Measurements from ENCODE around the gene SPOPL.
"Not testable (repeated sequence)": the region's sequence is repeated elsewhere in the genome, so short reads cannot be mapped to it uniquely, and the experiment has no call there.

Gene SPOPL

DNA sequence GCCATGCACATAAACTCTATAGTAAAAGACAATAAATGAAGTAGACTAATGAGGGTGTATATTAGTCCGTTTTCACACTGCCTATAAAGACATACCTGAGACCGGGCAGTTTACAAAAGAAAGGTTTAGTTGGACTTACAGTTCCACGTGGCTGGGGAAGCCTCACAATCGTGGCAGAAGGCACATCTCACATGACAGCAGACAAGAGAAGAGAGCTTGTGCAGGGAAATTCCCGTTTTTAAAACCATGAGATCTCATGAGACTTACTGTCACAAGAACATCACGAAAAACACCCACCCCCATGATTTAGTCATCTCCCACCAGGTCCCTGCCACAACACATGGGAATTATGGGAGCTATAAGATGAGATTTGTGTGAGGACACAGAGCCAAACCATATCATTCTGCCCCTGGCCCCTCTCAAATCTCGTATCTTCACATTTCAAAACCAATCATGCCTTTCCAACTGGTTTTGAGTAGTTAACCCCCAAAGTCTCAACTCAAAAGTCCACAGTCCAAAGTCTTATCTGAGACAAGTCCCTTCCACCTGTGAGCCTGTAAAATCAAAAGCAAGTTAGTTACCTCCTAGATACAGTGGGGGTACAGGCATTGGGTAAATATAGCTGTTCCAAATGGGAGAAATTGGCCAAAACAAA, 21.6 kb downstream of the SPOPL start:
- not testable (repeated sequence) for DNase-seq (ENCODE audit: low read depth in 2 of 2)

DNA sequence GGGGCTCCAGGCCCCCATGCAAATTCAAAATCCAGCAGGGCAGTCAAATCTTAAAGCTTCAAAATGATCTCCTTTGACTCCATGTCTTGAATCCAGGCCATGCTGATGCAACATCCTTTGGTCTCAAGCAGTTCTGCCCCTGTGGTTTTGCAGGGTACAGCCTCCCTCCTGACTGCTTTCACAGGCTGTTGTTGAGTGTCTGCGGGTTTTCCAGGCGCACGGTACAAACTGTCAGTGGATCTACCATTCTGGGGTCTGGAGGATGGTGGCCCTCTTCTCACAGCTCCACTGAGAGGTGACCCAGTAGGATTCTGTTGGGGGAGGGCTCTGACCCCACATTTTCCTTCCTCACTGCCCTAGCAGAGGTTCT, 22.1 kb downstream of the SPOPL start:
- not testable (repeated sequence) for DNase-seq (ENCODE audit: low read depth in 2 of 2)

DNA sequence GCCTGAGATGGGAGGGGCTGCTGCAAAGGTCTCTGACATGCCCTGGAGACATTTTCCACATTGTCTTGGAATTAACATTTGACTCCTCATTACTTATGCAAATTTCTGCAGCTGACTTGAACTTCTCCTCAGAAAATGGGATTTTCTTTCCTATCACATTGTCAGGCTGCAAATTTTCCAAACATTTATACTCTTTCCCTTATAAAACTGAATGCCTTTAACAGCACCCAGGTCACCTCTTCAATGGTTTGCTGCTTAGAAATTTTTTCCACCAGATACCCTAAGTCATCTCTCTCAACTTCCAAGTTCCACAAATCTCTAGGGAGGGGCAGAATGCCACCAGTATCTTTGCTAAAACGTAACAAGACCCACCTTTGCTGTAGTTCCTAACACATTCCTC, 22.8 kb downstream of the SPOPL start:
- not testable (repeated sequence) for DNase-seq (ENCODE audit: low read depth in 2 of 2)

DNA sequence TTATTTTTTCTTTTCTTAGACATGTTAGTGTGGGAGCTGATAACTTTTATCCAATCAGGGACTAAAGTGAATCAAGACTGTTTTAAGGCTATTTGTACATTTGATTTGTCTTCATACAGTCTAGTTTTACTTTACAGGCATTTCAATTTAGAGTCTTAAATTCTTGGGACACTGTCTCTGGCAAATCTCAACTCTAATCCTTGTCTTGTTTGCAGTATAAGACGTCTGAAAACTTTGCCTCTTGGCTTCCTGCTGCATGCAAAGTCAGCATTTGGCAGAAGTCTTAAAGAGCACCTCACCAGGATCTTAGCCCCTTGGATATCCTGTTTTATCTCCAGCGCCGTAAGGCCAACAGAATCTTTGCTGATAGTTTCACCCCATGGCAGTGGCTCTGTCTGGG, 30.3 kb downstream of the SPOPL start:
- DNase-seq (ENCODE audit: low read depth in 2 of 2): no peak

DNA sequence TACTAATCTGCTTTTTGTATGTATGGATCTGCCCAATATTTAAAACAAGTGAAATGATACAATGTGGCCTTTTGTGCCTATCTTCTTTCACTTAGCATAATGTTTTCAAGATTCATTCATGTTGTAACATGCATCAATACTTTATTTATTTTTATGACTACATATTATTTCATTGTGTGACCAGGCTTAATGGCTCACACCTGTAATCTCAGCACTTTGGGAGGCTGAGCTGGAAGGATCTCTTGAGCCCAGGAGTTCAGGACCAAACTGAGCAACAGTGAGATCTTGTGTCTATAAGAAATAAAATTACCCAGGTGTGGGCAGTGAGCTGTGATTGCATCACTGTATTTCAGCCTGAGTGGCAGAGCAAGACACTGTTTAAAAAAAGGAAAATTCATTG, 33.2 kb downstream of the SPOPL start:
- DNase-seq (ENCODE audit: low read depth in 2 of 2): no peak

DNA sequence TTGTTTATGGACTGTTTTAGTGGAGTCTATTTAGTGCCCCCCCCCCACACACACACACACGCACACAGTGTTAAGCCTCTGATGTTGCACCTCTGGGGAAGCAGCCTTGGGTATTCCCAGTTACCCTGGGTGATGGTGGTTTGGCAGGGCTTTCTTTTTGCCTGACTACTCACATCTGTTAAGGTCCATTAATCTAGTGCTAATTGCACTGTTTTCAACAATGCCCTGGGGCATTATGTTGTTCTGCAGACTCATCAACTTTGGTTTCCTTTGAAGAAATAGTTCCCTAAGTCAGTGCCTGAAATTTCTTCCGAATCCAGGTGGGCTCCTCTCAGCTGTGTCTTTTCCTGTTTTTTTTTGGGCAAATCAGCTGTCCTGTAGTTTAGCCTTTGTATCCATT, 34.7 kb downstream of the SPOPL start:
- no peak for DNase-seq (ENCODE audit: low read depth in 2 of 2)

DNA sequence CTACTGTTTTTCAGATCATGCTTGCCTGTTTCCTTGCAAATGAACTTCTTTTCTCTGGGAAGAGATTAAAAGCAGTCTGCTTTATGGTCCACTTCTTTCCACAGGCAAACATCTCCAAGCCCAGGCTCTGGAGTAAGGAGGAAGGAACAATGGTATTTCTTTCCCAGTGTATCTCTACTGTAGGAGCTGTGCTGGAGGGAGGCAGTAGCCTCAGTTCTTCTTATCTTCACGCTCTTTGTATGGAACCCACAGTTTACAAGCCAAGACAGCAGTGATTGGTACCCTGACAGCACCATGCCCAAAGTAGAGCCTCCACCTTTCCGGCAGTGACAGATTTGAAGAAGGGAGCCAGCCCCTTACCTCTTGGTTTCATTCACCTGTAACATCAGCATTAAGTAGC, 35.2 kb downstream of the SPOPL start:
- no peak for DNase-seq (ENCODE audit: low read depth in 2 of 2)

DNA sequence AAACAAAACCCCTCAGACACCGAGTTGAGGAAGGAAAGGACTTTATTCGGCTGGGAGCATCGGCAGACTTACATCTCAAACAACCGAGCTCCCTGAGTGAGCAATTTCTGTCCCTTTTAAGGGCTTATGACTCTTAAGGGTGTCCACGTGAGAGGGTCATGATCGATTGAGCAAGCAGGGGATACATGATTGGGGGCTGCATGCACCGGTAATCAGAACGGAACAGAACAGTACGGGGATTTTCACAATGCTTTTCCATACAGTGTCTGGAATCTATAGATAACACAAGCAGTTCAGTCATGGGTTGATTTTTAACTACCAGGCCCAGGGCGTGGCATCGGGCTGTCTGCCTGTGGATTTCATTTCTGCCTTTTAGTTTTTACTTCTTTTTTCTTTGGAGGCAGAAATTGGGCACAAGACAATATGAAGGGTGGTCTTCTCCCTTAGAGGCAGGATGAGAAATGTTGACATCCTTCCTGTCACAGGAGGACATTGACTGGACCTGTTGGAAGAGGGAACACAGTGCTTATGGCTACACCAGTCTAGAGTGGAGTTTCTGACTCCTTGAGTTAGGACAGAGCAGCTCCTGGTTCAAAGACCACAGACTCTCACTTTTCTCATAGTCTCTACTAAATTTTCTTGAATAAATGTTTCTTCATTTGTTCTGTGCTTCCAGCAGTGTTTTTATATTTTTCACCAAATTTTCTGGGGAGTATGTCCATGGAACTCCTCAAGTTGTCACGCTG, 35.8 kb downstream of the SPOPL start:
- DNase-seq (ENCODE audit: low read depth in 2 of 2): no peak

DNA sequence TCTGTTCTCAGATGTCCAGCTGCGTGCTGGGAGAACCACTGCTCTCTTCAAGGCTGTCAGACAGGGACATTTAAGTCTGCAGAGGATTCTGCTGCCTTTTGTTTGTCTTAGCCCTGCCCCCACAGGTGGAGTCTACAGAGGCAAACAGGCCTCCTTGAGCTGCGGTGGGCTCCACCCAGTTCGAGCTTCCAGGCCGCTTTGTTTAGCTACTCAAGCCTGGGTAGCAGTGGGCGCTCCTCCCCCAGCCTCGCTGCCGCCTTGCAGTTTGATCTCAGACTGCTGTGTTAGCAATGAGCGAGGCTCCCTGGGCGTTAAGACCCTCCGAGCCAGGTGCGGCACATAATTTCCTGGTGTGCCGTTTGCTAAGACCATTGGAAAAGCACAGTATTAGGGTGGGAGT, 42.6 kb downstream of the SPOPL start:
- DNase-seq (ENCODE audit: low read depth in 2 of 2): not testable (repeated sequence)

DNA sequence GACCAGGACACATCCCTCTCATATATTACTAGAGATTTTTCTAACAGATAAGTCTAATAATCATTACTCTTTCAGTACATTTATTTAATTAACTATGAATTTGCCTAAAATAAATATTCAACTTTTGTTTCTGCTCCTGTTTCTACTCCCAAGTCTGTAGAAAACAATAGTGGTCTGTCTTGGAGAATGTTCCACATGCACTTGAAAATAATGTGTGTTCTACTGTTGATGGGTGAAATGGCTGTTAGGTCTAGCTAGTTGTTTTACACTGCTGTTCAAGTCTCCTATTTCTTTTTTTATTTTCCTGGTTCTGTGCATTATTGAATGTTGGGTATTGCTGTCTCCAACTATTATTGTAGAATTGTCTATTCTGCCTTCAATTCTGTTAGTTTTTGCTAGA, 47.2 kb downstream of the SPOPL start:
- no peak for DNase-seq (ENCODE audit: low read depth in 2 of 2)

DNA sequence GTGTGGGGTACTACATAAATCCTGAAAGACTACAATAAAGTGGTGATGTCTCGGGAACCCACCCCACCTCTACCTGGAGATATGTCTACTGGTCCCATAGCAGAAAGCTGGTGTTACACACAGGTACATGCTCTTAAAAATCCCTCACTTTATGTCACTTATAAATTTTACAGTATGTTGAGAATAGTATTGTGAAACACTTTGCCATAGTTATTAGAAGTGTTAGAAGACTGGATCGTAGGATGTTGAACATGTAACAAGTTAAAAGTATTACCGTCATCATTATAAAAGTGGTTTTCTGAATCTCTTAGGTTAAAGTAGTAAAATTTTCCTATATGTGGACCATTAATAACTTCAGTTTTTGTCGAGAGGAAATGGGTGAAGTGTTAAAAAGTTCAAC, 48.6 kb downstream of the SPOPL start:
- DNase-seq (ENCODE audit: low read depth in 2 of 2): no peak

DNA sequence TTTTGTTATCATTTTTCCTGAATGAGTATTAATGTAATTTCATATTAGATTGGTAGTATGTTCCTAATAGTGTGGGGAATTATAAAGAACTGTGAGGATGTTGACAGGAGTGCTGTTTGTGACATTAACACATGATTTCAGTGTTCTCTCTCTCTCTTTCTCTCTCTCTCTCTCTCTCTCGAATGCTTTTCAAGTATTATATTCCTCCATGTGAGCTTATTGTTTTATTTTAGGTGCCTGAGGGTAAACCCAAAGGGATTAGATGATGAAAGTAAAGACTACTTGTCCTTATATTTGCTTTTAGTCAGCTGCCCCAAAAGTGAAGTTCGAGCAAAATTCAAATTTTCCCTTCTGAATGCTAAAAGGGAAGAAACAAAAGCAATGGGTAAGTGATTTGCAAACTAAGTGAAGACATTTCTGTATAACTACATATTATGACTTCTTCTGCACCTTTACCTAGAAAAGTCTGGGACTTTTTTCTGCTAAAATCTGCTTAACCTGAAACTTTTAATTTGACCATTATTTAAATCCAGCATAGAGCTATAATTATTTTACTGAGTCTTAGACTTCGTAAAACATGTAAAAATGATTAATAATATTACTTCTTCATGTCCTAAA, 49.2 kb downstream of the SPOPL start:
- no peak for DNase-seq (ENCODE audit: low read depth in 2 of 2)

DNA sequence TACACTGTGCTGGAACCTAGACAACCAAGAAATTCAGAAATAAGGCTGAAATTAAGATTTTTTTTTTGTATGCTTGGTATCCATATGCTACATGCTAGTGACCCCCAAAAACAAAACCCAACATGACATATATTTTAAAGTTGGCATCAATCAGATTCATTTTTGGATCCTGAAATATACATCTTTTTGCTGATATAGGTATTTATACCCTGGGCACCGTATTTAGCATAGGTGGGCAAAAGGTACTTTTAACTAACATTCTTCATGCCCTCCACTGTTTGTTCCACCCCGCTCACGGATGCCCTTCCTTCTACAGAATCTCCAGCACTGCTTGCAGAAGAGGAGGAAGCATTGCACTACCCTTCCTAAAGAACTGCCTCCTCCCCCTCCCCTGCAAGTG, 52.6 kb downstream of the SPOPL start:
- DNase-seq (ENCODE audit: low read depth in 2 of 2): no peak

DNA sequence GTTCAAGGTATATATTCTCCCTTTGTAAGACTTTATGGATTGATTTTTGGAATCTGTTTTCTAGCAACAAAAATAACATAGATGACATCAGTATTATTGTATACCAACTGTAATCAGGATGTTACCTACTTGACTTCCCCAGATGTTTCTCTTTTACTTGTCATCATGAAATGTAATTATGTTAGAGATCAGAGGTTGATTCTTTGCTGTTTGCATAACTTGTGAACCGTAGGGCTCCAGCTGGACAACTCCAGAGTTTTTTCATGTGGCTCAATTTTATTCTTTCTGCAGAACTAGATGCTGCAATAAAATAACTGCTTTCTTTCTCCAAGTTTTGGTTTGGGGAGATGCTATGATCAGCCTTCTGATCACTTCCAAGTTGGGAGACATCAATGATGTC, 58.1 kb downstream of the SPOPL start:
- no peak for DNase-seq (ENCODE audit: low read depth in 2 of 2)

DNA sequence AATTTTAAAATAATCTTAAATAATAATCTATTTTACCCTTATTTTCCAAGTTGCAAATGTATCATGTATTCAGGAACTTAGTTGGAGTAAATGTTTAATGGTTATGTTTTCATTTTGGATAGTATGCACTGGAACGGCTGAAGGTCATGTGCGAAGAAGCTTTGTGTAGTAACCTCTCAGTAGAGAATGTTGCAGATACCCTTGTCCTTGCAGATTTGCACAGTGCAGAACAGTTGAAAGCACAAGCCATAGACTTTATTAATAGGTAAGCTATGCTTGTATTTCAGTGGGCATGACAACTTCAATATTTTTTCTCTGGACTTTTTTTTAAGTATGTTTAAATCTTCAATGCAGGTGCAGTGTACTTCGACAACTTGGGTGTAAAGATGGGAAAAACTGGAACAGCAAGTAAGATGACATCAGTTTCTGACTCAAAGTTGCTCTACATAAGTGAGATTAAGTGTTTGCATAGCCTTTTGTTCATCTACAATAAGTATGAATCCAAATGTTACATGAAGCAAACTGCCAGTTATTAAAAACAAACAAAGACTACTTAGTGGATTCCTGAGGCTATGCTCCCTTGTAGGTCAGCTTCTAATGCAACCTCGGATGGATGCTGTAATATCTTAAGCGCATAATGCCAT, 63.1 kb downstream of the SPOPL start:
- no peak for DNase-seq (ENCODE audit: low read depth in 2 of 2)

DNA sequence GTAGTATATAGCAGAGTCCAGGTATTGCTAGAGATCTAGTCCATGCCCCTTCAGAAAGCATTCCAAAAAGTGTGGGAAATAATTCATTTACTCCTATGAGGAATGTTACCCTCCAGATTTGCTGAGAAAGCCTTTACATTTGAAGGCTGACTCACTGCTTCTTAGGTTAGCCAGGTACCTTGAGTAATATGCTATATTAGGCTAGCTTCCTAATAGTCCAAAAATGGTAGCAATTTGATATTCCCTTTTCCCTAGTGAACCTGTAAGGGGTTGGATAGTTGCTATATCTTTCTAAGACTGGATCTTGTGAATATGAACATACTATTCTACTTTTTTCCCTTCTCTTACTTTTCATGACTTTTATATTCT, 63.6 kb downstream of the SPOPL start:
- no peak for DNase-seq (ENCODE audit: low read depth in 2 of 2)

DNA sequence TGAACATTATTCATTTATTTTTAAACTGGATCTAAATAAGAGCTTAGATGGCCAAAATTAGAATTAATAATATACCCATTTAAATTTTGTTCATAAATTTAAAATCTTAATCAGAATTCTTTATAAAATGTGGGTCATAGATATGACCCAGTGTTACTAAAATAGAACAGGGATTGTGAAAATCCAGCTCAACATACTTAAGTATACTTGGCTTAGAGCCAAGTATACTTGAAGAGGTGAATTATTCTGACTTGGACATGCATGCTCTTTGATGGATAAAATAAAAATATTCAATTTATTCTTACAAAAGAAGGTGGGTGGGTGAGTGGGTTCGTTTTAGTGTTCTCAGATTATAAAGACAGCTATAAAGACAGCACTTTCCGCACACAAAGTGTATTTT, 70.7 kb downstream of the SPOPL start:
- no peak for DNase-seq (ENCODE audit: low read depth in 2 of 2)

DNA sequence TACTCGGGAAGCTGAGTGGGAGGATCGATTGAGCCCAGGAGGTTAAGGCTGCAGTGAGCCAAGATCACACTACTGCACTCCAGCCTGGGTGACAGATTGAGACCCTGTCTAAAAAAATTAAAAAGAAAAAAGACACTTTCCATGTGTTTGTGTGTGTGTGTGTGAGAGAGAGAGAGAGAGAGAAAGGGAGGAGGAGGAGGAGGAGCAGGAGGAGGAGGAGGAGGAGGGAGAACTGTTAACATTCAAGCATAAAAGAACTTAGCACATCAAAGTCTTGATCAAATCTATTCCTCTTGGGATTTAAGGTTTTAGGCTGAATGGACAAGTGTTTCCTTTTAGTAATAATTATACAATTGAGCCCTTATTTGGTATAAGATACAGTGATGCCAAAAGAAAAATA, 75.5 kb downstream of the SPOPL start:
- DNase-seq (ENCODE audit: low read depth in 2 of 2): no peak

DNA sequence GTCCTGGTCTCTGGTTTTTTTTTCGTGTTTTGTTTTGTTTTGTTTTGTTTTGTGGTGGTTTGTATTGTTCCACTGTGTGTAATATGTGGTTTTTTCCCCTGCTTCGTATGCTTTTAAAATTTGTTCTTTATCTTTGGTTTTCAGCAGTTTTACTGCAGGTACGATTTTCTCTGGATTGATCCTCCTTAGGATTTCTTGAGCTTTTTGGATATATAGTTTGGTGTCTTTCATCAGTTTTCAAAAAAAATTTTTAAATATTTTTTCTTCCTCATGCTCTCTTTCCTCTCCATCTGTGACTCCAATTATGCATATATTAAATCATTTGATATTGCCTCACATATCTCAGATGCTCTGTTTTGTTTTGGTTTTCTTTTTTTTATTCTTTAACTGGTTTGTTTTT, 78.0 kb downstream of the SPOPL start:
- no peak for DNase-seq (ENCODE audit: low read depth in 2 of 2)

DNA sequence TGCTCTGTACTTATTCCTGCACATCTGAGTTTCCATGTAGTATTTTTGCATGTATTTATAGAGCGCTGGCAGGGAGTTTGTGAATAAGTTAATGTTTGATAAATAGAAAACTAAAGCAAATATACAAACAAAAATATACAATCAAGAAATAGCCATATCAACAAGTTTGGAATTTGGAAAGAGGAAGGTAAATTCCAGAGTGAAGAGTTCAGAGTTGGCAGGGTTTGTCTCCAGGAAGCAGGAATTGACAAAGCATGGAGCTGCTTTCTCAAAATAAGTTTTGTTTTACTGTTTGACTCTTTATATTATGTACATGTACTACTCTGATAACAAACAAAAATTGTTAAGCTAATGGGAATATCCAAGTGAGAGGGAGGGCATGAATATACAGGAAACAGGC, 80.3 kb downstream of the SPOPL start:
- no peak for DNase-seq (ENCODE audit: low read depth in 2 of 2)

DNA sequence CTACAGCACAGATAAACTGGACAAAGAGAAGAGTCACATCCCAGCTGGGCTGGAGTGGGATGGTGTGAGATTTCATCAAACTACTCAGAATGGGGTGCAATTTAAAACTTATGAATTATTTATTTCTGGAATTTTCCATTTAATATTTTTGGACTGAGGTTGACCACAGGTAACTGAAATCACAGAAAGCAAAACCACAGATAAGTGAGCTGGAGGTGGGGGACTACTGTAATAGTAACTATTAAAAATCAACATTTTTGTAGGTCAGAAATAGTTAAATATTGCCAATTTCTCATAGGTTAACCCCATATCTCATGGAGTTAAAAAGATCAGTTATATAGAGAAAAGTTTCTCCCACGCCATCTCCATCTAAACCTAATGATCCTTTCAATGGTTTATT, 88.1 kb downstream of the SPOPL start:
- DNase-seq (ENCODE audit: low read depth in 2 of 2): no peak

DNA sequence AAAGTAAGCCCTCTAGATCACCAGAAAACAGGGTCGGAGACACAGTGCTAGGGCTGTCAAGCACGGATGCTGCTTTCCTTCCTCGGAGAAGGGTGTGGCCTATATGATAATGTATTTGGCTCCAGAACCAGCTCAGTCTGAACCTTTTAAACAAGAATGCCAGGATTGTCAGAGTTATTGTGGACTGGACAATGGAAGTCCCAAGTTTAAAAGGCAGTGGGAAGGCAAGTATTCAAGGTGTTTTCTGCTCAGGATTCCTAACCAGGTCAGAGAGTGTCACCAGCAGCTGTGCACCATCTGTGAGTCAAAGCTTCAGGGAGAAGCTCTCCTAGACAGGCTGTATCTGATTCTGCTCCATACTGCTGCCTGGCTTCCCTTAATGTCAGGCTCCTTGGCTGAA, 94.8 kb downstream of the SPOPL start:
- no peak for DNase-seq (ENCODE audit: low read depth in 2 of 2)
